ENCODE data around the gene NBEA. TPM values are rescaled to one million over a fixed set of nuclear protein-coding genes. Genes with fewer than 3 reads are reported as not detected.

Gene NBEA
- total RNA-seq, 2 donors from 2014 or later: 0.62 to 1.2 TPM

DNA sequence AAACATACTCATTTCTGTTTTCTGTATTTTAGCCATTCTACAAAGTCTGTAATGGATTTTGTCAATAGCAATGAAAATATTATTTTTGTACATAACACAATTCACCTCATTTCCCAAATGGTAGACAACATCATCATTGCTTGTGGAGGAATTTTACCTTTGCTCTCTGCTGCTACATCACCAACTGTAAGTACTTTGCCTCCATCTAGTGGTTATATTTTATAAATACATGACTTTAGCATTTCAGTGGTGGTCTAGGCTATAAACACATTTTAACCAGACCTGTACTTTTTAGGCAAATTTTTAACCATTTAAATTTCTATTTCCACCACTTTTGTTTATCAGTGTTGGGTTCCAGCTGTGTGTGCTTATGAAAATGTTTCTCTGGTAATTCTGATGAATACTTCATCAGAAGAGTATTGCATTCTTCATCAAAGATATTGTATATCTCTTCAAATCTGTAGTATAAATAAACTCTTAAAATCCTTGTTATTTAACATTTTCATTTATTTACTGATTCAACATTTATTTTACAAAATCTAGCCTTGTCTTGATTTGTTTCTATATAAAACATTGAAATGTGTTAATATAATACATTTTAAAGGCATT lies 222.4 kb downstream of the NBEA start:
- Mint-ChIP-seq H3K27ac (no peak overlapping the region), H3K36me3 (ENCODE audit: insufficient read depth in 2 of 2) (no peaks in the 10 kb centered on the region), H3K4me1 (ENCODE audit: low read depth) (peaks cover 12% of the 10 kb centered on the region), H3K4me3 (no peak overlapping the region), H3K27me3 (ENCODE audit: low read depth) (no peaks in the 10 kb centered on the region), H3K9me3 (no peaks in the 10 kb centered on the region)
- ATAC-seq (replicated peaks in 1 of 2) (peak in 1 of 2 donors; percentile 50), DNase-seq (no peak)

DNA sequence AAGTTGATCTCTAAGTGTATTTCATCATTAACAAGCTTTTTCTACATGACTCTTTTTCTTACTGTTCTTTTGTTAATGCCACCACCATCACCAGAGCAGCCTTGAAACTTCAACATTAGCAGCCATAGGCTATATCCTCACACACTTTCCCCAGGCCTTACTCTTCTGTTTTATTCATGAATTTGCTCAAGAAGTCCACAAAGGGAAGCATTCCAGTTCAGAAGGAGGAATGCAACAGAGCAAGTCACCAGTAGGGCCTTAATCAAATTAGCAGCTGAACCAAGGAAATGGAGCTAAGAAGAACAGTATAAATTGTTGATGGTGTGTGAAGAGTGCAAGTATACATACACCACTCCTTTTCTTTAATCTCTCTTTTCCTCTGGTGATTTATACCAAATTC lies 223.1 kb downstream of the NBEA start:
- Mint-ChIP-seq H3K4me1 (ENCODE audit: low read depth) (peaks cover 12% of the 10 kb centered on the region), H3K27me3 (ENCODE audit: low read depth) (no peaks in the 10 kb centered on the region), H3K4me3 (no peak overlapping the region), H3K36me3 (ENCODE audit: insufficient read depth in 2 of 2) (no peaks in the 10 kb centered on the region), H3K27ac (no peak overlapping the region), H3K9me3 (no peaks in the 10 kb centered on the region)
- ATAC-seq (replicated peaks in 1 of 2) (no peak), DNase-seq (no peak)

DNA sequence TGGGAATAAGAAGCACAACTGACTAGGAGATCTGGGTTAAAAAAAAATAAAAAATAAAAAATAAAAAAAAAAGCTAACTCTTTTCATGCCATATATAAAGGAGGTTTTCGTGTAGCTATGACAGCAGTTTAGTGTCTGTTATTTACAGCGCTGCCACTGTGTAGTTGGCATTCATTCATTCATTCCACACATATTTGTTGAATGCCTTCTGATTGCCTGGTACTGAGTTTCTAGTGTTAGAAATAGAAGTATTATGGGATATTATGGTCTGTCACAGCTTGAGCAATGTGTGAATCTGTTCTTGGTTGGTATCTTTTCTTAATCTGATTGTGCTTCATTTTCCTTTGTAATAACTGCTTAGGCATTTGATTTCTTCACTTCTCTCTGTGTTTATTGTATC lies 237.4 kb downstream of the NBEA start:
- H3K9me3 Mint-ChIP-seq: no peaks in the 10 kb centered on the region
- no peaks in the 10 kb centered on the region for H3K27me3 Mint-ChIP-seq (ENCODE audit: low read depth)
- no peaks in the 10 kb centered on the region for H3K36me3 Mint-ChIP-seq (ENCODE audit: insufficient read depth in 2 of 2)
- H3K27ac Mint-ChIP-seq: no peak overlapping the region
- no peaks in the 10 kb centered on the region for H3K4me1 Mint-ChIP-seq (ENCODE audit: low read depth)
- DNase-seq (no peak), ATAC-seq (replicated peaks in 1 of 2) (no peak)
- no peak overlapping the region for H3K4me3 Mint-ChIP-seq

DNA sequence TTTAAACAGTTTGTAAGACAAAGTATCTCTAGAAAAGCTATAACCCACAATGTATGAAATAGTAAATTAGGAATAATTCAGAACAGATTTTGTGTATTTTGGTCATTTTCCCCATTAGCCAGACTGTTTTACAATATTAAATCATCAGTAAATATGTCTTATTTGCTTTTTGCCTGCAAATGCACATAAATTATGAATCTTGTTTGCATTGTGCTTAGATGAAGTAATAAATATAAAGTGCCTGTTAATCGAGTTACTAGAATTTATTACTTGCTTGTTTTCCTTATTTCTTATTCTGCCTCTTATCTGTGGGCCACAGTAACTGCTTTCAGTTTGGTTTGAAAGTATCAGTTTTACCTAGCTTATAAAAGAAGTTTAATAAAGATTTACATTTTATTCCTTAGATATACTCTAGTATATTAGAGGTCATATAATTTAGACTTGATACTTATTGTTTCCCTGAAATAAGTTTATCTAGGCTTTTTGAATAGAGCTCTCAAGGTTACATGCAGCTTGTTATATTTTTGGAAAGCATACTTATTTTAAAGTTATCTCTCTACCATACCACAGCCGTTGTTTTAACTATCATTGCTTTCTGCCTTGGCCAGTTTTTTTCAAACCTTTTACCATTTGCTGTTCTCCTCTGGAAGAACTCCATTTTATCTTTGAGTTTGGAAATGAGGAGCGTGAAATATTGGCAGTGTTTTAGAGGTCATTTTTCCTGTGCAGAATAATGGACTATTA lies 238.0 kb downstream of the NBEA start:
- ATAC-seq (replicated peaks in 1 of 2): no peak
- H3K27me3 Mint-ChIP-seq (ENCODE audit: low read depth): no peaks in the 10 kb centered on the region
- no peaks in the 10 kb centered on the region for H3K36me3 Mint-ChIP-seq (ENCODE audit: insufficient read depth in 2 of 2)

DNA sequence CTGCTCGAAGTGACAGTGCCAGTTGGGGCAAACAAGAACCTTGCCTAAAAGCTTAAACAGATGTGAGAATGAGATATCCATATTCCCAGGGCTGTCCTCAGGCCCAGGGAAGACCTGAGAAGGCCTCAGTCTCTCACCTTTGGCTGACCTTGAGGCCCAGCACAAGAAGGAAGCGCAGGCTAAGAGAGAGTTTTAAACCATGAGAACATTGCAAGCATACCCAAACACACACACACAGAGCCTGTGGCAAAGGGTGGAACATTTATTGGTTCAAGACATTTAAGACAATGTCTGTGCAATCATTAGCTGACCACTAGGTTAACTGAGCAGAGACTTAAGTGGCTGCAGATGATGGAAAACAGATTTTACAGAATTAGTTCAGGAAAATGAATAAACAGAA lies 248.2 kb downstream of the NBEA start:
- ATAC-seq (replicated peaks in 1 of 2): no peak
- no peak overlapping the region for H3K27ac Mint-ChIP-seq
- H3K36me3 Mint-ChIP-seq (ENCODE audit: insufficient read depth in 2 of 2): peaks cover 0 to 8% of the 10 kb centered on the region in 2 donors
- no peak overlapping the region for H3K4me3 Mint-ChIP-seq
- no peaks in the 10 kb centered on the region for H3K4me1 Mint-ChIP-seq (ENCODE audit: low read depth)
- H3K27me3 Mint-ChIP-seq (ENCODE audit: low read depth): no peaks in the 10 kb centered on the region
- peaks cover 0 to 4% of the 10 kb centered on the region in 2 donors for H3K9me3 Mint-ChIP-seq
- DNase-seq: no peak

More for the DNA sequence above, 238.0 kb downstream of the NBEA start:
- H3K9me3 Mint-ChIP-seq: no peaks in the 10 kb centered on the region
- H3K4me3 Mint-ChIP-seq: no peak overlapping the region
- H3K4me1 Mint-ChIP-seq (ENCODE audit: low read depth): no peaks in the 10 kb centered on the region
- DNase-seq: no peak
- no peak overlapping the region for H3K27ac Mint-ChIP-seq

DNA sequence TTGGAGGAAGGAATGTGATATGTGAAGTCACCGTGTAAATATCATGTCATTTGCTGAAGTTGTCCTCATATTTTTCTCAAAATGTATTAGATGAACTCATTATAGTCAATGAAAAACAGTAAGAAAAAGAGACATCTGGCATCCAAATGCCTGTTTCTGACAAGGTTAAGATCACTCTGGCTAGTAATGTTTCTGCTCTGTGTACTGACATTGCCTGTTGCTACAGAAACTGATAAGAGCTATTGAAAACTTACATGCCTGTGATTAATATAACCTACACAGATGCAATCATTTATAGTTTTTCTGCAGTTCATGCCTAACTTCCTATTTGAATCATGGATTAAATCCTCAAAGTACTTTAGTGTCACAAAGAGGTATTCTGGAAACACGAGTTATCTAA lies 249.8 kb downstream of the NBEA start:
- Mint-ChIP-seq H3K27me3 (ENCODE audit: low read depth) (no peaks in the 10 kb centered on the region), H3K36me3 (ENCODE audit: insufficient read depth in 2 of 2) (peaks cover 0 to 8% of the 10 kb centered on the region in 2 donors), H3K9me3 (peaks cover 0 to 4% of the 10 kb centered on the region in 2 donors), H3K4me3 (no peak overlapping the region), H3K27ac (no peak overlapping the region), H3K4me1 (ENCODE audit: low read depth) (no peaks in the 10 kb centered on the region)
- ATAC-seq (replicated peaks in 1 of 2): no peak
- DNase-seq: no peak

DNA sequence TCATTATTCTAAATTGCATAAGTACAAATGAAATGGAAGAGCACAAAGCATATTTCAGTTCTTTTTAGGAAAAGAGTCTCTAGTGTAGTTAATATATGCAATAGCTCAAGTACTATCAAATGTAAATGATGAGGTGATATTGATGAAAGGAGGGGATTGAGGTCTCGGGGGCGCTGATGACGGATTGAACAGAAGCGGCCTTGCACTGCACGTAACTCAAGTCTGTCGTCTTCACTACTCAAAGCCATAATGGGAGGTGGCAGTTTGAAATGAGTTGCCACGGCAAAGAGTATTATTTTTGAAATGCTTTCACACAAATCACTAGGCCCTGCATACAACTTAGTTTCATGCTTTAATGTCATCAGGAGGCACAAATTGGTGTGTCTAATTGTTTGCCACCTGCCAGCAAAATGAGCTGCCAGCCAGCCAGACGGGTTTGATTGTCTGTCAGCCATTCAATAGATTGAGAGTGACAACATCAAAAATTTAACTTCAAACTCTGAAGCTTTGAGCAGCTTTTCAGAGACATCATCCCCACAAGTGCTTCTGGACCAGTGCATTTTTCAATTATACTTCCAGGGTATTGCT lies 256.6 kb downstream of the NBEA start:
- H3K9me3 Mint-ChIP-seq: no peaks in the 10 kb centered on the region
- H3K27ac Mint-ChIP-seq: no peak overlapping the region
- H3K36me3 Mint-ChIP-seq (ENCODE audit: insufficient read depth in 2 of 2): no peaks in the 10 kb centered on the region
- H3K27me3 Mint-ChIP-seq (ENCODE audit: low read depth): no peaks in the 10 kb centered on the region
- DNase-seq (no peak), ATAC-seq (replicated peaks in 1 of 2) (no peak)
- H3K4me3 Mint-ChIP-seq: no peak overlapping the region
- H3K4me1 Mint-ChIP-seq (ENCODE audit: low read depth): no peaks in the 10 kb centered on the region

DNA sequence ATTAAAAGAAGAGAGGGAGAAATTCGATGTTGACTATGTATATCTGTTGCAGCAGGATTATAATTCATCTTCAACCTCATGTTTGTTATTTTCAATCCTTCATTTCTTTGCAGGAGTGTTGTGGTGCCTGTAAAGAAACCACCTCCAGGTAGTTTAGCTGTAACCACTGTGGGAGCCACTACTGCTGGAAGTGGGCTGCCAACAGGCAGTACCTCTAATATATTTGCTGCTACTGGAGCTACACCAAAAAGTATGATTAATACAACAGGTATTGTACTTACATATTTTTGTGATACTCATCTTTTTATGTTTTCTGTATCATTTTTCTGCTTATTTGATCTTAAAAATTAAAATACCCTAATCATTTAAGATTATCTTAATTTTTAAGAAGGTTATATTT lies 266.5 kb downstream of the NBEA start:
- no peak overlapping the region for H3K4me3 Mint-ChIP-seq
- H3K27ac Mint-ChIP-seq: no peak overlapping the region
- H3K27me3 Mint-ChIP-seq (ENCODE audit: low read depth): no peaks in the 10 kb centered on the region
- DNase-seq (no peak), ATAC-seq (replicated peaks in 1 of 2) (no peak)
- H3K4me1 Mint-ChIP-seq (ENCODE audit: low read depth): no peaks in the 10 kb centered on the region
- no peaks in the 10 kb centered on the region for H3K36me3 Mint-ChIP-seq (ENCODE audit: insufficient read depth in 2 of 2)
- H3K9me3 Mint-ChIP-seq: no peaks in the 10 kb centered on the region

DNA sequence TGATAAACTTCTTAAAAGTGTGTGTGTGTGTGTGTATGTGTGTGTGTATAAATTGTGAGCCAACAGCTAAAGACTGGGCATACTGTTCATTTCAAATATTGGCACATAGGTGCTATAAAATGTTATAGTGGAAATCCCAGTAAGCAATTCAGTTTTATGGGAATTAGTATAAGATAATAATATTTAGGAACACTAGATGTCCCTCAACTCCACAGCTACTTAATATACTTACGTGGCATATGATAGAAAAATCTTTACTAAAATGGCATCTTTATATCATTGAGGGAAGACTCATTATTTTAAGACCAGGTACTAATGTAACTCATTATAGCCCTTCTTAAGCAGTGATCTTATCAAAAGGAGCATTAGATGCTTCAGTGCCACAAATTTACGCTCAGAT lies 268.2 kb downstream of the NBEA start:
- DNase-seq (no peak), ATAC-seq (replicated peaks in 1 of 2) (no peak)
- Mint-ChIP-seq H3K9me3 (no peaks in the 10 kb centered on the region), H3K4me3 (no peak overlapping the region), H3K4me1 (ENCODE audit: low read depth) (no peaks in the 10 kb centered on the region), H3K36me3 (ENCODE audit: insufficient read depth in 2 of 2) (no peaks in the 10 kb centered on the region), H3K27me3 (ENCODE audit: low read depth) (no peaks in the 10 kb centered on the region), H3K27ac (no peak overlapping the region)

DNA sequence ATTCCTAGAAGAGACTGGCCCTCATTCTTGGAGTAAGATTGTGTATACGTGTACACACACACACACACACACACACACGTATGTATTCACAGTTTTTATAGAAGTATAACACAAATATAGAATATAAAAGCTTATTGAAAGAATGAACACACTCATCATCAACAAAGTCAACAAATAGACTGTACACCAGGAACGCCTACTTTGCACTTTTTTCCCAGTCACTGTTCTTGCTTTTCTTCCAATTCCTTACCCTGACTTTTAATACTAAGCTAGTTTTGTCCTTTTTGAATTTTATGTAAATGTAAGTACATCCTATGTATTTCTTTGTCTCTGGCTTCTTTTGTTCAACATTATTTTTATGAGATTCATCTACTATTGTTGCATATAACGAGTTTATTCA lies 269.9 kb downstream of the NBEA start:
- H3K27me3 Mint-ChIP-seq (ENCODE audit: low read depth): no peaks in the 10 kb centered on the region
- H3K9me3 Mint-ChIP-seq: no peaks in the 10 kb centered on the region
- H3K36me3 Mint-ChIP-seq (ENCODE audit: insufficient read depth in 2 of 2): no peaks in the 10 kb centered on the region
- DNase-seq (no peak), ATAC-seq (replicated peaks in 1 of 2) (no peak)
- no peaks in the 10 kb centered on the region for H3K4me1 Mint-ChIP-seq (ENCODE audit: low read depth)
- H3K27ac Mint-ChIP-seq: no peak overlapping the region
- H3K4me3 Mint-ChIP-seq: no peak overlapping the region

DNA sequence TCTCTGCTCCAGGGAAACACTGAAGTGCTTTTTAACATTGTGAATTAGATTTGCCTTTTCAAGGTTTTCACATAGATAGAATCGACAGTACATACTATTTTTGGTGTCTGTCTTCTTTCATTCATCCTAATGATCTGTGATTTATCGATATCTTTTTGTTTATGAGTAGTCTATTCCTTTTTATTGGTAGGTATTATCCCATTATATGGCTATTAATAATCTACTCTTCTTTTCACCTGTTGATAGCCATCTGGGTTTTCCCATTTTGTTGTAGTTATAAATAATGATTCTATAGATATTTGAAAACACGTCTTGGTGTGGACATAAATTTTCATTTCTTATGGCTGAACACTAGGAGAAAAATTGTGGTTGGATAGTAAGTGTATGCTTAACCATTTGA lies 271.8 kb downstream of the NBEA start:
- Mint-ChIP-seq H3K36me3 (ENCODE audit: insufficient read depth in 2 of 2) (no peaks in the 10 kb centered on the region), H3K4me3 (no peak overlapping the region), H3K27ac (no peak overlapping the region), H3K27me3 (ENCODE audit: low read depth) (no peaks in the 10 kb centered on the region), H3K9me3 (no peaks in the 10 kb centered on the region), H3K4me1 (ENCODE audit: low read depth) (no peaks in the 10 kb centered on the region)
- ATAC-seq (replicated peaks in 1 of 2): no peak
- no peak for DNase-seq

DNA sequence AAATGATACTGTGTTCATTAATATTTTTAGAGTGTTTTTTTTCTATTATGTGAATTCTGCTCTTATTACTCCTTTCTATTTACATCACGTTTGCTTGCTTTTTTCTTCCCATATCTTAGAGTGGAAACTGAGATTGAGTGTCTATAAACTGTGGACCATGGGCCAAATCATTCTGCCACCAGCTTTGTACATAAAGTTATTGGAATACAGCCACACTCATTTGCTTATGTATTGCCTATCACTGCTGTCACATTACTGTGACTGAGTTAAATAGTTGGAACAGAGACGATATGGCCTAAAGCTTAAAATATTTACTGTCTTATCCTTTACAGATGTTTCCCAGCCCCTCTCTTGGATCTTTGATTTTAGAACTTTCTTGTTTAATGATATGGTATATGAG lies 274.1 kb downstream of the NBEA start:
- no peaks in the 10 kb centered on the region for H3K36me3 Mint-ChIP-seq (ENCODE audit: insufficient read depth in 2 of 2)
- DNase-seq (no peak), ATAC-seq (replicated peaks in 1 of 2) (no peak)
- no peak overlapping the region for H3K4me3 Mint-ChIP-seq
- no peak overlapping the region for H3K27ac Mint-ChIP-seq
- H3K4me1 Mint-ChIP-seq (ENCODE audit: low read depth): no peaks in the 10 kb centered on the region
- H3K27me3 Mint-ChIP-seq (ENCODE audit: low read depth): no peaks in the 10 kb centered on the region
- peaks cover 0 to 1% of the 10 kb centered on the region in 2 donors for H3K9me3 Mint-ChIP-seq

DNA sequence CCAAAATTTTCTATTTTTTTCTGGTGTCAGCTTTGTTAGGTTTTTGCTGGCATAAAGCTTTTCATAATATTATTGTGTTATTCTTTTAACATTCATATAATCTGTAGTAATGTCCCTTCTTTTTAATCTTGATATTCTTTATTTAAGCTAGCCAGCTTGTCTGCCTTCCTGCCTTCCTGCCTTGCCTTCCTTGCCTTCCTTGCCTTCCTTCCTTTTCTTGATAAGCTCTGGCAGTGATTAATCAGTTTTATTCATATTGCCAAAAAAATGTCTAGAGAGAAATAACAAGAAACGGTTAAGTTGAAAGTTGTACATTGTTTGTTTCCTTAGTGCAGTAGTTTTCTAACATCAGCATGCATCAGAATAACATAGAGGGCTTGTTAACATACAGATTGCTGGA lies 277.0 kb downstream of the NBEA start:
- no peak overlapping the region for H3K4me3 Mint-ChIP-seq
- no peak for DNase-seq

More for the DNA sequence above, 277.0 kb downstream of the NBEA start:
- Mint-ChIP-seq H3K36me3 (ENCODE audit: insufficient read depth in 2 of 2) (no peaks in the 10 kb centered on the region), H3K27me3 (ENCODE audit: low read depth) (no peaks in the 10 kb centered on the region), H3K9me3 (peaks cover 0 to 1% of the 10 kb centered on the region in 2 donors), H3K4me1 (ENCODE audit: low read depth) (no peaks in the 10 kb centered on the region), H3K27ac (no peak overlapping the region)
- ATAC-seq (replicated peaks in 1 of 2): no peak

All from activated T-cell treated with anti-CD3 and anti-CD28 coated beads, Interleukin-2, amount 50 U/mL, for 72 hours (primary cell).